ENCODE data around the gene SMAD7. TPM values are rescaled to one million over a fixed set of nuclear protein-coding genes. Genes with fewer than 3 reads are reported as not detected.

The SMAD7 gene
- total RNA-seq, 1 experiment from 2014 or later, result 12.0 TPM

- Histone ChIP-seq H3K36me3 (ENCODE audit: insufficient read depth, low read length, poor library complexity, severe bottlenecking) (no peaks in the 10 kb centered on the region), H3K27ac (ENCODE audit: low read depth, low read length, poor library complexity, severe bottlenecking) (no peak overlapping the region), H3K4me1 (ENCODE audit: insufficient read depth, low read length, poor library complexity, severe bottlenecking) (peaks cover 20% of the 10 kb centered on the region), H3K27me3 (replicated peaks; ENCODE audit: insufficient read depth, low read depth, low read length, poor library complexity) (no peaks in the 10 kb centered on the region), H3K4me3 (ENCODE audit: low read depth, low read length, poor library complexity, severe bottlenecking) (no peak overlapping the region), H3K9me3 (ENCODE audit: low read depth, low read length, poor library complexity, severe bottlenecking) (no peaks in the 10 kb centered on the region)
- ChIA-PET CTCF (no interaction called here), POLR2A (ENCODE audit: low non-redundant PET) (no interaction called here)
- TF ChIP-seq CTCF (conservative IDR thresholded peaks at IDR 0.05; ENCODE audit: low read depth, low read length) (no peak), EZH2 (IDR thresholded peaks at IDR 0.05; ENCODE audit: borderline replicate concordance, low read depth, low read length, poor library complexity, severe bottlenecking) (no peak)
- DNase-seq (ENCODE audit: low spot score), result no peak
- intact Hi-C loops (cut with micrococcal nuclease; ENCODE audit: unreplicated experiment), result no loop called here
- BruUV-seq (replicated peaks), result no TSS peak
These were observed 45.3 kb upstream of the SMAD7 start for GRCh38 chr18:48996041-48996440.

GRCh38 chr18:48994926-48995835, 44.4 kb upstream of the SMAD7 start:
- CTCF ChIA-PET, result no interaction called here

GRCh38 chr18:48994044-48994651, 43.4 kb upstream of the SMAD7 start:
- no peaks in the 10 kb centered on the region for H3K9me3 ChIP-seq (ENCODE audit: low read depth, low read length, poor library complexity, severe bottlenecking)
- H3K27ac ChIP-seq (ENCODE audit: low read depth, low read length, poor library complexity, severe bottlenecking), result no peak overlapping the region
- DNase-seq (ENCODE audit: low spot score), result no peak
- H3K4me3 ChIP-seq (ENCODE audit: low read depth, low read length, poor library complexity, severe bottlenecking), result no peak overlapping the region
- POLR2A ChIA-PET (ENCODE audit: low non-redundant PET), result no interaction called here
- intact Hi-C loops (cut with micrococcal nuclease; ENCODE audit: unreplicated experiment), result no loop called here
- TF ChIP-seq CTCF (conservative IDR thresholded peaks at IDR 0.05; ENCODE audit: low read depth, low read length) (no peak), EZH2 (IDR thresholded peaks at IDR 0.05; ENCODE audit: borderline replicate concordance, low read depth, low read length, poor library complexity, severe bottlenecking) (no peak)
- CTCF ChIA-PET, result no interaction called here
- BruUV-seq (replicated peaks), result no TSS peak
- H3K27me3 ChIP-seq (replicated peaks; ENCODE audit: insufficient read depth, low read depth, low read length, poor library complexity), result no peaks in the 10 kb centered on the region
- H3K4me1 ChIP-seq (ENCODE audit: insufficient read depth, low read length, poor library complexity, severe bottlenecking), result peaks cover 20% of the 10 kb centered on the region
- H3K36me3 ChIP-seq (ENCODE audit: insufficient read depth, low read length, poor library complexity, severe bottlenecking), result no peaks in the 10 kb centered on the region

More at GRCh38 chr18:48994926-48995835, 44.4 kb upstream of the SMAD7 start:
- Histone ChIP-seq H3K27me3 (replicated peaks; ENCODE audit: insufficient read depth, low read depth, low read length, poor library complexity) (no peaks in the 10 kb centered on the region), H3K4me1 (ENCODE audit: insufficient read depth, low read length, poor library complexity, severe bottlenecking) (peaks cover 20% of the 10 kb centered on the region), H3K27ac (ENCODE audit: low read depth, low read length, poor library complexity, severe bottlenecking) (no peak overlapping the region), H3K9me3 (ENCODE audit: low read depth, low read length, poor library complexity, severe bottlenecking) (no peaks in the 10 kb centered on the region), H3K36me3 (ENCODE audit: insufficient read depth, low read length, poor library complexity, severe bottlenecking) (no peaks in the 10 kb centered on the region), H3K4me3 (ENCODE audit: low read depth, low read length, poor library complexity, severe bottlenecking) (no peak overlapping the region)
- no TSS peak for BruUV-seq (replicated peaks)
- no peak for TF ChIP-seq CTCF (conservative IDR thresholded peaks at IDR 0.05; ENCODE audit: low read depth, low read length)
- no peak for TF ChIP-seq EZH2 (IDR thresholded peaks at IDR 0.05; ENCODE audit: borderline replicate concordance, low read depth, low read length, poor library complexity, severe bottlenecking)
- POLR2A ChIA-PET (ENCODE audit: low non-redundant PET), result no interaction called here
- no peak for DNase-seq (ENCODE audit: low spot score)
- intact Hi-C loops (cut with micrococcal nuclease; ENCODE audit: unreplicated experiment), result no loop called here

Measured in A673 (cell line).